Fibroblast of the conjunctiva (primary cell): ENCODE measurements around the gene ZDHHC1.
"Not testable (repeated sequence)": the region's sequence is repeated elsewhere in the genome, so short reads cannot be mapped to it uniquely, and the experiment has no call there.

Experiments used
- DNase-seq: peaks from one replicate; pipeline ENCODE4 v3.0.0-alpha.2; 2010; ENCODE audit warnings: low read depth

ZDHHC1 gene

GRCh38 chr16:67394155-67395104 lies 21.8 kb downstream of the ZDHHC1 start:
- no peak for DNase-seq

- no peak for DNase-seq
These were observed 22.5 kb downstream of the ZDHHC1 start for GRCh38 chr16:67393788-67394154.

GRCh38 chr16:67393111-67393787 lies 23.0 kb downstream of the ZDHHC1 start, which contains the start of gene TPPP3:
TPPP3 (minus strand) TSS chr16:67393498; CDS start chr16:67391111, 2,387 bp downstream.
- peak; percentile 67 for DNase-seq

- no peak for DNase-seq
These were observed 23.8 kb downstream of the ZDHHC1 start for GRCh38 chr16:67392301-67393059.

GRCh38 chr16:67391424-67392300 lies 24.6 kb downstream of the ZDHHC1 start:
- DNase-seq = no peak

GRCh38 chr16:67390816-67391423 lies 25.4 kb downstream of the ZDHHC1 start:
- DNase-seq = no peak

- no peak for DNase-seq
These were observed 26.1 kb downstream of the ZDHHC1 start for GRCh38 chr16:67389911-67390815.

- DNase-seq = no peak
These were observed 27.7 kb downstream of the ZDHHC1 start for GRCh38 chr16:67388591-67388990.

GRCh38 chr16:67388191-67388590 lies 28.1 kb downstream of the ZDHHC1 start:
- no peak for DNase-seq

- DNase-seq = no peak
These were observed 28.7 kb downstream of the ZDHHC1 start for GRCh38 chr16:67387479-67388079.

- no peak for DNase-seq
These were observed 29.3 kb downstream of the ZDHHC1 start for GRCh38 chr16:67386861-67387455.

- no peak for DNase-seq
These were observed 31.3 kb downstream of the ZDHHC1 start for GRCh38 chr16:67384778-67385510.

- no peak for DNase-seq
These were observed 33.0 kb downstream of the ZDHHC1 start for GRCh38 chr16:67383284-67383683.

- DNase-seq = no peak
These were observed 37.6 kb downstream of the ZDHHC1 start for GRCh38 chr16:67378642-67379041.

GRCh38 chr16:67376012-67376411 lies 40.3 kb downstream of the ZDHHC1 start:
- not testable (repeated sequence) for DNase-seq

GRCh38 chr16:67372664-67373063 lies 43.6 kb downstream of the ZDHHC1 start:
- DNase-seq = no peak

- no peak for DNase-seq
These were observed 45.6 kb downstream of the ZDHHC1 start for GRCh38 chr16:67370661-67371060.

GRCh38 chr16:67364600-67365235 lies 51.6 kb downstream of the ZDHHC1 start:
- DNase-seq = no peak
